GM18519 (cell line): Measurements from ENCODE around the gene BCL2L13.

Experiments
- ATAC-seq: cut with Tn5 transposase; IDR thresholded peaks from one replicate; pipeline ENCODE4 v1.9.1; 2021; ENCODE audit warnings: mild to moderate bottlenecking, moderate library complexity; ENCODE audit not compliant: unreplicated experiment, low FRiP score

Gene BCL2L13

DNA sequence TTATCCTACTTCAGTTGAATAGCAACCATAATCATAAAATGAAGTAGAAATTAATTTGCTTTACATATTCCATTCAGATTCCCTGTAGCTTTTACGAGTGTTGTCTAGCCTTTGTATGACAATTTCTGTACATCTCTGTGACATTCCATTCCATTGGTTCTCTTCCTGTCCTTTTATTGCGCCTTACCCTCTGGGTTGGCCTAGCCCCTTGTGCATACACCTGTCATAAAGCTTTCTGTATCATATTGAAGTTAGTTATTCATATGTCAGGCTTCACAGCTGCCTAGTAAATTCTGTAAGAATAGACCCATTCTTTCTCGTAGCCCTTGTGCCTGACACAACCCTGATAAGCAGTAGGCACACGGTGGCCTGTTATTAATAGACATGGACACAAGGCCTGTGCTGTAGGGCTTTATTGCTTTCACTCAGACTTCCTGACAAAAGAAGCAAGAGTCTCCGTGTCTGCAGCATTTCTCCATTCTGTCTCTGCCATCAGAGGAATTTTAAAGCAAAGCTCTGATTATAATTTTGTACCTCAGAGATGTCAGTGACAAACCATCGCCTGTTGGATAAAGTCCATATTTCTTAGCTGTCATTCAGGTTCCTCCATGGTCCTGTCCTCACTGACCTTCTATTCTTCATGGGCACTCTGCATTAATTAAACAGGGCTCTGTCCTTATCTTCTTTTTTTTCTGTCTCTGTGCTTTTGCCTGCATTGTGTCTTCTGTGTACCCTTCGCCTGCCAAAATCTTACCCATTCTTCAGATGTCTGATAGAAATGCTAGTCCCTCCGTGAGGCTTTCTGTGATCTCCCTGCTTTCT is 86.3 kb downstream of the BCL2L13 start:
- ATAC-seq, result no peak

DNA sequence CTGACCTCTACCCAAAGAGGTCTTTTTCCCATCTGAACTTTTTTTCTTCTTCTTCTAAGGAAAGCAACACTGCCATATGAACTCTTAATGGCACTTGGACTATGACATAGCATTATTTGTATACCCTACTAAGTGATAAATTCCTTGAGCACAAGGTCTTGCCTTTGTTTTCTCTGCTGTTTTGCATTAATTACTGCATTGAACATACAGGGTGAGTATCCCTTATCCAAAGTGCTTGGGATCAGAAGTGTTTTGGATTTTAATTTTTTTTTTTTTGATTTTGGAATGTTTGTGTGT is 86.9 kb downstream of the BCL2L13 start:
- ATAC-seq, result no peak

DNA sequence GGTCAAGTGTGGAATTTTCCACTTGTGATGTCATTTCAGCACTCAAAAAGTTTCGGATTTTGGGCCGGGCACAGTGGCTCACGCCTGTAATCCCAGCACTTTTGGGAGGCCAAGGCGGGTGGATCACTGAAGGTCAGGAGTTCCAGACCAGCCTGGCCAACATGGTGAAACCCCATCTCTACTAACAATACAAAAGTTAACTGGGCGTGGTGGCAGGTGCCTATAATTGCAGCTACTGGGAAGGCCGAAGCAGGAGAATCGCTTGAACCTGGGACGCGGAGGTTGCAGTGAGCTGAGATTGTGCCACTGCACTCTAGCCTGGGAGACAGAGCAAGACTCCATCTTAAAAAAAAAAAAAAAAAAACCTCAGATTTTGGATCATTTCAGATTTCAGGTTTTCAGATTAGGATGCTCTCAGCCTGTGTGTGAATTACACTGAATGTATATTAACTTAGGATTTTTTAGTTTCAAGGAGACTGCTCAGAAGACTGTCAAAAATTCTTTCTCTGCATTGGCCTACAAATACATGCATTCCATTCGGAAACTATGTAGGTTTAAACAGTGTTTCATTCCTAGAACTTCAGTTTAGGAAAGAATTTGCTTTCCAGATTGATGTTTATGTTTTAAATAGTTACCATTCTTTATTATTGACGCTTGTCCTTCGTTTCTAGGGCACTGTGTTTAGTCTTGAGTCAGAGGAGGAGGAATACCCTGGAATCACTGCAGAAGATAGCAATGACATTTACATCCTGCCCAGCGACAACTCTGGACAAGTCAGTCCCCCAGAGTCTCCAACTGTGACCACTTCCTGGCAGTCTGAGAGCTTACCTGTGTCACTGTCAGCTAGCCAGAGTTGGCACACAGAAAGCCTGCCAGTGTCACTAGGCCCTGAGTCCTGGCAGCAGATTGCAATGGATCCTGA is 87.7 kb downstream of the BCL2L13 start:
- ATAC-seq, result no peak

DNA sequence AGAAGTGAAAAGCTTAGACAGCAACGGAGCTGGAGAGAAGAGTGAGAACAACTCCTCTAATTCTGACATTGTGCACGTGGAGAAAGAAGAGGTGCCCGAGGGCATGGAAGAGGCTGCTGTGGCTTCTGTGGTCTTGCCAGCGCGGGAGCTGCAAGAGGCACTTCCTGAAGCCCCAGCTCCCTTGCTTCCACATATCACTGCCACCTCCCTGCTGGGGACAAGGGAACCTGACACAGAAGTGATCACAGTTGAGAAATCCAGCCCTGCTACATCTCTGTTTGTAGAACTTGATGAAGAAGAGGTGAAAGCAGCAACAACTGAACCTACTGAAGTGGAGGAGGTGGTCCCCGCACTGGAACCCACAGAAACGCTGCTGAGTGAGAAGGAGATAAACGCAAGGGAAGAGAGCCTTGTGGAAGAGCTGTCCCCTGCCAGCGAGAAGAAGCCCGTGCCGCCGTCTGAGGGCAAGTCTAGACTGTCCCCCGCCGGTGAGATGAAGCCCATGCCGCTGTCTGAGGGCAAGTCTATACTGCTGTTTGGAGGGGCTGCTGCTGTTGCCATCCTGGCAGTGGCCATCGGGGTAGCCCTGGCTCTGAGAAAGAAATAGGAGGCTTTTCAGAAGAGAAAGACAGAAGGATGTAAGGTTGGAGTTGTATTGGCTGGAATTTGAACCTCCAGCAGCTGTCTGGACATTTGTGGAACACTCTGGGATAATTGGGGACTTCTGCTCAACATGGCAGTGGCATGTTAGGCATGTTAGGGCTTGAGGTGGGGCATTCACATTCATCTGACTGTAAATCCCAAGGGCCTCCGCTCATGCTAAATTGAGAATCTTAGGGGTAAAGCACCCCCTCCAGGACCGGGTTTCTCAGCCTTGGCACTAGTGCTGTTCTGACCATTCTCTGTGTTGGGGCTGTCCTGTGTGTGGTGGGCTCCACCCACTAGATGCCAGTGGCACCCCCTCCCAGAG is 88.7 kb downstream of the BCL2L13 start:
- no peak for ATAC-seq

DNA sequence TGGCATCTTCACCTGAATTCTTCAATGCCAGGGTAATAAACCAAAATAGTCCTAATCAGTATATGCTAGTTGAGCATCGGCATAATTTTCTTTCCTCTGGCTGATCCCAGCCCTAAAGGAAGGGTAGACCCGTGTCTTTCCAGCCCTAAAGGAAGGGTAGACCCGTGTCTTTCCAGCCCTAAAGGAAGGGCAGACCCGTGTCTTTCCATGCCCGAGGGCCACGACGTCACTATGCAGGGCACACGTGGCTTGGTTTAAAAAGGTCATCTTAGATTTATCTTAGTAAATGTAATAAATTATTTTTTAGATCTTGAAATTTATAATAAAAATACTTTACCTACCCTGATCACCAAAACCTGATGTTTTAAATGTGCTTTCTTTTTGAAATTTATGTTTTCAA is 90.2 kb downstream of the BCL2L13 start:
- ATAC-seq, result no peak

DNA sequence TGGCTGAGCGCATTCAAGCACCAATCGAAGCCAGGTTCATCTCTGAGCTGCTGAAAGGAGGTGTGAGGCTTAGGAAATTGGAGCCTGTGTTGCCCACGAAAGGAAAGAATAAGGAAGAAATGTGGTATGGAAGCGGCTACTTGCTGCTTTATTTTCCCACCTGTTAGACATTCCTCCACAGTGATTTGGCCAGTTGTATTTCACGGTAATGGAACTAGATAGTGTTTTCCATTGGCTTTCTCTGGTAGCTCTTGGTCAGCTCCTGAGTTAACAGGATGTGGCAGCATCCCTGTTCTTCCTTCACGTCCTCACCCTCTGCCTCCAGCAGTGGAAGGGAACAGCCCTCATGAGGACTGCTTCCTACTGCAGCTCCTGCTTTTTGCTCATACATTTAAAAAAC is 91.0 kb downstream of the BCL2L13 start:
- ATAC-seq, result no peak

DNA sequence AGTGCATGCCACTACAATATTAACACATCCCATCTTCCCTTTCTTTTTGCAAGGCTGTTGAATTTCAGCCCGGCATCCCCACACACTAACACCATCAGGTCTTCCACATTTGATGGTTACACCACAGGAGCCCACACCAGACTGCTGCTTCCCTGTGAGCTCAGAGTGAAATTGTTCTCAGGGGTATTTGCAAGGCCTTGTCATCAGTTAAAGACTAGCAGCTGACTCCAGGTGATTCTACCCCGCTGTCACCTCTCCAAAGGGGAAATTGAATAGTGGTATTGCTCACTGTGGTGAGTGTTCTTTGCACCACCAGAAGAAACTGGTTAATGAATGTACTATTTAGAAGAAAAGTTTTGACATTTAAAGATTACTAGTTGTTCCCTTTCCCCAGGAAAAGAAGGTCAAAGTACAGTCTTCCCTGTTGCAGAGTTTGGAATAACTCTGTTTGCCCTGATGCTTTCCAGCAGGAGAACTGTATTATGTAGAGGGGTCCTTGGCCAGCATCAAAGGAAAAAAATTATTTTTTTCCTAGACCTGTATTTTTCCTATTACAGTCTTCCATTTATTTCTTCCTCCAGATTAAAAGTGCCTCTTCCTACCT is 93.8 kb downstream of the BCL2L13 start:
- no peak for ATAC-seq

DNA sequence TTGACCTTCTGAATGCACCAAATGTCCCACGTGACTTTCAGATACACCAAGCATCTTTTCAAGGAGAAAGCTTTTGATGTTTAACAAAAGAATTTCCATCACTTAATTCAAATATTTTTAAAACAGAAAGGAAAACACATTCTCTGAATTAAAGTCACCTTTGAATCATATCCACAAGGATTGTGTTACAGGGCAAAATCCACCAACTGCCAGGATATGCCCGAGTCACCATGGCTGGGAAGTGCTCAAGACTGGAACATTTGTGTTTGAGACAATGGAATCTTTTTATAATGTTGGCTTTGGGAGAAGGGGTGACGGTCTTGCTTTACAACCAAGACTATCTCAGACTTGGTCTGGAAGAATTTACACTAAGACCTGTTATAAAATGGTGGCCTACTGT is 94.9 kb downstream of the BCL2L13 start:
- no peak for ATAC-seq

DNA sequence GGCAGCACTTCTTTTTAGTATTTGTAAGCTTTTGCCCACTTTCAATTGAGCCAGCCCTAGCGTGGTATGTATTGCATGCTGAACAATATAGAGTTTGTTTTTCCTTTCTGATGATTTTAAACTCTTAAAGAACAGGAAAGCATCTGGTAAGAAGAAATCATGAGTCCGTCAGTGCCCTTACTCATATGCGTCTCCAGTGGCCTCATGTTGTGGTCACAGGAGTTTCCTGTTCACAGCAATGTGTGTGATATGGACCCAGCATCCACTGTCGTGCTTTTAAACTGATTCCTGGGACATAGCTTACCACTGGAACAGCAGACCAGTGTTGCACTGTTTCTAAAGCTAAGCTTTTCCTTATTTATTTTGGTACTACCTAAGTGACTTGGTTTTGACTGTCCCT is 95.6 kb downstream of the BCL2L13 start:
- ATAC-seq, result no peak

DNA sequence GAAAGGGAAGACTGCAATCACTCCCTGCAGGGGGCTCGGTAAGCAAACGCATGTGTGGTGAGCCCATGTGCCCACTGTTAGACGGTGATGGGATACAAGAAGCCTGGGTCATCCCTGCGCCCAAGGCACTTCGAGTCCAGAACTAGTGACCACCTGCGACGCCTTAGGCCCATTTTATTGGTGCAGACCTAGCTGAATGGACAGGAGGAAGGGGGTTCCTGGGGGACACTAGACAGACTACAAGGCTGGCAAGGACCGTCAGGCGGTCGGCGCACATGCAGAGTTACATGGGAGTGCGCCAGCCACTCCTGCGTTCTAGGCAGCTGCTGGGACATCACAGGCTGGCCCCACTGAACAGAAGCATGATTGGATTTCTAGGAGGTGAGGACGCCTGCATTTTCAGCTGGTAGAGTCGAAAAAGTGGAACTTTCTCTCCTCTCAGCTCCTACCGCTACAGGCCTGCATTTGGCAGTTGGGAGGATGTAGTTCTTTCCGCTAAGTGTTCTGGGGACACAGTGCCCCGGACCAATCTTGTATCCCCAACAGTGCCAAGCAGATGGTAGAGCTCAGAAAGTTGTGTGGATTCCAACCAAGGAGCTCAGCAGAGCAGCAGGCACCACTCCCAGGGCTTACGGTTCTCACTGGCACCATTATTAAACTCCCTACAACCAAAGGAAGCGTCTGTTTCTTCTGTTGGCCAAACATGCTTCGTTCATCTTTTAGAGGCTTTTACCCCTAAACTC is 100.0 kb downstream of the BCL2L13 start:
- ATAC-seq, result no peak

DNA sequence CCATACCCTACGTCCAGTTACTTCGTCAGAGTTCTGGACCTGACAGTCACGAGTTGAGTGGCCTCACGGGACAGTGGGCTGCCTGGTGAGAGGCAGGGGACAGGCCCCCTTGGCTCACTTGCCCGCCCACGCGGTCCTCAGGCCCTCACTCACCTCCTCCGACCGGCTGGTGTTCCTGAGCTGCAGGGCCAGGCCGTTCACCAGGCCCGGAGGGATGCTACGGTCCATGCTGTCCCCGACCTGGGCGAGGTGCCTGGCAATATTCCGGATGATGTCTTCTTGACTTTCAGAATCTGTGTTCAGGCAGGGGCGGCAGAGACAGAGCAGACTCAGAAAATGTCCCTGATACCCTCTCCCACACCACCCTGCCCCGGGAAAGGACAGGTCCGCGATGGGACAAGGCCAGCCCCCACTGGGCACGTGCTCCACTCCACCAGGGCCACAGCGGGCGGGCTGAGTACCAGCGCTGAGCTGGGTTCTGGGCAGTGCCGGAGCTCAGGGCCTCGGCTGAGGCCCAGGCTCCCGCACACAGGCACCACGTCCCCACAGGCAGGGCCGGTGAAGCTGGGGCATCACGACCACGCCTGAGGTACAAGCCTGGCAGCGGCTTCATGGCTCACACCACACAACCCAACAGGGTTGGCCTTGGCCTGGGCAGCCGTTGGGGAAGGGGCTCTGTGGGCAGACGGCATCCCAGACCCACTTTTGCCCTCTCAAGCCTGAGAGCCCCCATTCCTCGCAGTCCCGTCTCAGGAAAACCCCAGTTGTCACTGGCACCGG is 100.8 kb downstream of the BCL2L13 start:
- ATAC-seq, result no peak

DNA sequence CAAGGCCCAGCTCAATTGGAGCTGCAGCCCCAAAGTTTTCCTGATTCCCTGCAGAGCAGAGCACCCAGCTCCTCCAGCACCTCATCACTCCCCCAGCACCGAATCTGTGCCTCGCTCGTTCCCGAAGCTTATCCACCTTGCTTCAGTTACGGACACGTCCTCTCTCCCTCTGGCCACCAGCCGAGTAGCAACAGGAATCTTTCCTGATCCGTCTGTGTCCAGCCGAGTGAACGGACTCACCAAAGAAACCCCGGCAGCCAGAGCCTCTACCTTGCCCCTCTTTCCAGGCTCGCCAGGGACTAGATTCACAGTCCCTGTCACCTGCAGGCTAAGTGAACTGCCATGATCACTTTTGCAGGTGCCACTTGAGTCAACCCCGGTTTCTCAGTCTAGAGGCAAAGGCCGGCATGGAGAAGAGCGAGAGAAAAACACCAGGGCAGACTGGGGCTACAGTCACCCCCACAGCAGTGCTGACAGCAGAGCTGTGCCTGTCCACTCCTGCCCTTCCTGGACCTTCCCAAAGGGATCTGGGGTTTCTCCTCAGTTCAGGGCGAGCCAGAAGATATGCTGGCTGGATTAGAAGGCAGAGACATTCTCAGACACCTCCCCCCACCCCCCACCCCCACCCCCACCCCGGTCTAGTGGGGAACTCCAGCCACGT is 103.4 kb downstream of the BCL2L13 start:
- ATAC-seq, result no peak

DNA sequence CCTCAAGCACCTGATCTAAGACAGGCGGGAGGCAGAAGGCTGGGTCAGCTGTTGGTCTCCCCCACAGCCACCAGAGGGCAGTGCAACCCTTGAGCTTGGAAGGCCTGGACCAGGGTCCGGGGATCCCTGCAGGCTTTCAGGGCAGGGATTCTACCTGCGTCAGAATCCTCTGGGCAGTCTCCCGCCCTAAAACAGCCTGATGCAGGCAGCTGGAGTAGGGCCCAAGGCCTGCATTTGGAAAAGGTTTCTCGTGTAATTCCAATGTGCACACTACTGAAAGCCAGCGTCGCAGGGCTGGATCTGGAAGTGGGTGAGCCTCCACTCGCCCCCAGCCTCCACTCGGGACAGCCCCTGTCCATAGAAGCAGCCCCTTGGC is 104.0 kb downstream of the BCL2L13 start:
- ATAC-seq, result no peak

DNA sequence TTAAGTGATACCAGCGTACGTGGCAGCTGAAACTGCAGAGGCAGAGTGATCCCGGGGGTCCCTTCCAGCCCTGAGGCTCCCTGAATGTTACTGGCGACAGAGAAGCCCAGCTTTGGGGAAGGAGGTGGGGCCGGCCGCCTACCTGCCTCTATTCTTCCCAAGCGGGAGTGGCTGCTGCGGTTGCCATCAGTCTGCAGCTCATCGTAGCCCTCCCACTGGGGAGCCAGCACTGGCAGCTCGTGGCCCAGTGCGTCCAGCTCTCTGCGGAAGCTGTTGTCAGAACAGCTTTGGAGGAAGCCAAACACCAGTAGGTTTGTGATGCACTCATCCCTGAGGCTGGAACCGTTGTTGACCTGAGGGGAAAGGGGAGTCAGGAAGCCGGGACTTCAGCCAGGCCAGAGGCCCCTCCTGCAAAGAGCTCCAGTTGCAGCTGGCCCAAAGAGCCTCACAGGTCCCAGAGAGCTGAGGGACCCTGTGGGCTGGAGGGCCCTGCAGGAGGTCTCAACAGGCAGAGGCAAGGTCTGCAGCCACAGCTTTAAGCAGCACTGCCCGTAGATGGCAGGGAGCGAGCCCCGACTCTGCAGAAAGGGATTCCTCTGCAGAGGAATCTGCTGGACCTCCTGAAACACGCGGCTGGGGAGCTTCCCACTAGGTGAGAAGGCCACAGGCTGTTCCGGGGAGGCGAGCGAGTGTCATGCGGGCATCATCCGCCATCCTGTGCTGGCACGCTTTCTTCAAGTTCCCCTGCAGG is 105.3 kb downstream of the BCL2L13 start:
- no peak for ATAC-seq

DNA sequence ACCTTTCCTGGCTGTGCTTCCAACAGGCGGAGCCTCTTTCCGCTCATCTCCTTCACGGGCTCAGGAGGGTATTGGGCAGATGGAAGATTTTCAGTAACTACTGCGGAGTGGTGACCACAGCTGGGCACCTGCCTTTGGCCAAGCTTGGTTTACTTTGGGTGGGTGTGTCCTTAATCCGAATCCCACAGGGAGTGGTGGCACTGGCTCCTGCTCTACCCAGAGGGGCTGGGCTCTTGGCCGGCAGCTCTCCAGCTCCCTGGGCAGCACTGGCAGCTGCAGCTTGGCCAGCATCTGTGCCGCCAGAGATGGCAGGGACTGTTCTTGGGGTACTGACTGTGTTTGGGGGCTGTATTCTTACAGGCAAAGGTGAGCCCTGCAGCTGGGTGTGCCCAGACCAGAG is 105.9 kb downstream of the BCL2L13 start:
- no peak for ATAC-seq

DNA sequence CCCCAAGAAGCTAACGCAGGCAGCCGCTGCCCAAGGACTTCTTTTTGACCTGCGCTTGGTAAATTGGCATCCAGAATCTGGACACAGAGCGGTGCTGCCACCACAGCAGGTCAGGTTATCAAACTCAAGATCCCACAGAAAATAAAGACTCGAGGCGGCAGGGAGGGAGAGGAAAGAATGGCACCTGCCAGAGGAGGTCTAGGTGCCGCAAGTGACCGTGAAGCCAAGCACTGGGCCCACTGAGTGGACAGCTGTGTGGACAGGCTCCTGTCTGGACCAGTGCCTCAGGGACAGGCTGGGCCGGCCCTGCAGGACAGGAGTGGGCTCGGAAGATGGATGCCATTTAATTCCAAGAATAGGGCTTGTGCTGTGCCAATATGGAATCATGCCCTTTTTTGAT is 108.4 kb downstream of the BCL2L13 start:
- no peak for ATAC-seq

DNA sequence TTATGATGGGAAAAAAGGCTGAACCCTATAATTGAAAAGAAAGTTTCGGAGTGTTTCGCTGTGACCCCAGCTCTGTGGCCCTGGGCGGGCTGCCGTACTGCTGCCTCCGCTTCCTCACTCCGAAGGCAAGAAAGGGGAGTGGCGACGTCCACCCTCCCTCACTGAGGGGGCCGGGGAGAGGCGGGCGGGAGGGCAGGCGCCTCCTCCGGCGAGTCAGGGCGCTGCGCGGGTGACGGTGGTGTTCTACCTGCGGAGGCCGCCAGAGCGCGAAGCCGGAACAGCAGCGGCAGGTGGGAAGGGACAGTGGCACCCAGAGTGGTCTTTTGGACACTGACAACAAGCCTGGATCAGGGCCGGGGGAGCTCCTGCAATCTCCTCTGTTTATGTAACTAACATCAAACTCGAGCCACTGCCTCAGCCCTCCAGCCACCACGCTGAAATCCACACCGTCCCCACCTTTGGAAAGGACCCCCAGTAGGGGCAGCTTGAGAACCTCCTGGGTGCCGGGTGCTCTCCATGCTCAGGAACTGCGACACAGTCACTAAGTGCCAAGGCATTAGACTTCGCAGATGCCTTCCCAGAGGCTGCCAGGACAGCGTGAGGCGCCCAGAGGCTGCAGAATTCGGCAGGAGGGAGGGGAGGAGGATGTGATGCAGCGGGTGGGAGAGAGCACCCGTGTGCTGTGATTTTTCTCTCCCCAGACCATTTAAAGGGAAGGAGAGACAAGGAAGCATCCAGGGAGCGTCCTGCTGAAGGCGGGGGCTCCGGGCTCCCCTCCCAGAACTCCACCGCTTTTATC is 110.2 kb downstream of the BCL2L13 start:
- no peak for ATAC-seq
